Measurements from ENCODE around the gene RASL10B.

DNA sequence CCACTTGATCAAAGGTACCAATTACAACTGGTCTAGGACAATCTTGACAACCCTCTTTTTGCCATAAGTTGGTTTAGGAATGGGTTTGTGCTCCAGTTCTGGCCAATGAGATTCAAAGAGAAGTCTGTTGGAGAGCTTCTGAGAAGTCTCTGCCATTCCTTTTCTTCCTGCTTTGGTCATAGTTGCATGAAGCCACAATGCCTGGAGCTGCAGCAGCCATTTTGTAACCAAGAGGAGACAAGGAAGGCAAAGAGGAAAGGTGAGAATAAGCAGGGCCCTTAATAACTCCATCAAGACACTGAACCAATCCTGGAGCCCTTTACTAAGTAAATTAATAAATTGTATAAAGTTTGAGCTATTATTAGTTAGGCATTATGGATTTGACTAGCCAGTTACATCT lies 25.8 kb downstream of the RASL10B start:
- no peak for TF ChIP-seq POLR2A (IDR thresholded peaks at IDR 0.05)
- TF ChIP-seq, protein P1, sequence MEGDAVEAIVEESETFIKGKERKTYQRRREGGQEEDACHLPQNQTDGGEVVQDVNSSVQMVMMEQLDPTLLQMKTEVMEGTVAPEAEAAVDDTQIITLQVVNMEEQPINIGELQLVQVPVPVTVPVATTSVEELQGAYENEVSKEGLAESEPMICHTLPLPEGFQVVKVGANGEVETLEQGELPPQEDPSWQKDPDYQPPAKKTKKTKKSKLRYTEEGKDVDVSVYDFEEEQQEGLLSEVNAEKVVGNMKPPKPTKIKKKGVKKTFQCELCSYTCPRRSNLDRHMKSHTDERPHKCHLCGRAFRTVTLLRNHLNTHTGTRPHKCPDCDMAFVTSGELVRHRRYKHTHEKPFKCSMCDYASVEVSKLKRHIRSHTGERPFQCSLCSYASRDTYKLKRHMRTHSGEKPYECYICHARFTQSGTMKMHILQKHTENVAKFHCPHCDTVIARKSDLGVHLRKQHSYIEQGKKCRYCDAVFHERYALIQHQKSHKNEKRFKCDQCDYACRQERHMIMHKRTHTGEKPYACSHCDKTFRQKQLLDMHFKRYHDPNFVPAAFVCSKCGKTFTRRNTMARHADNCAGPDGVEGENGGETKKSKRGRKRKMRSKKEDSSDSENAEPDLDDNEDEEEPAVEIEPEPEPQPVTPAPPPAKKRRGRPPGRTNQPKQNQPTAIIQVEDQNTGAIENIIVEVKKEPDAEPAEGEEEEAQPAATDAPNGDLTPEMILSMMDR (IDR thresholded peaks at IDR 0.05): no peak
